AG09319 (cell line): Measurements from ENCODE around the gene PDE3A.

ENCODE experiments used
- DNase-seq: peaks from one replicate; pipeline ENCODE4 v3.0.0-alpha.2; 2010; ENCODE audit warnings: low read depth; ENCODE audit errors: extremely low read depth
- TF ChIP-seq, protein P1 (sequence below): IDR thresholded peaks from 2 replicates; pipeline ENCODE4 v1.5.1; 2011; ENCODE audit warnings: low read depth, mild to moderate bottlenecking, inconsistent platforms, low read length, moderate library complexity

Gene PDE3A

GRCh38 chr12:20576528-20576927, 208.2 kb downstream of the PDE3A start:
- TF ChIP-seq, protein P1, sequence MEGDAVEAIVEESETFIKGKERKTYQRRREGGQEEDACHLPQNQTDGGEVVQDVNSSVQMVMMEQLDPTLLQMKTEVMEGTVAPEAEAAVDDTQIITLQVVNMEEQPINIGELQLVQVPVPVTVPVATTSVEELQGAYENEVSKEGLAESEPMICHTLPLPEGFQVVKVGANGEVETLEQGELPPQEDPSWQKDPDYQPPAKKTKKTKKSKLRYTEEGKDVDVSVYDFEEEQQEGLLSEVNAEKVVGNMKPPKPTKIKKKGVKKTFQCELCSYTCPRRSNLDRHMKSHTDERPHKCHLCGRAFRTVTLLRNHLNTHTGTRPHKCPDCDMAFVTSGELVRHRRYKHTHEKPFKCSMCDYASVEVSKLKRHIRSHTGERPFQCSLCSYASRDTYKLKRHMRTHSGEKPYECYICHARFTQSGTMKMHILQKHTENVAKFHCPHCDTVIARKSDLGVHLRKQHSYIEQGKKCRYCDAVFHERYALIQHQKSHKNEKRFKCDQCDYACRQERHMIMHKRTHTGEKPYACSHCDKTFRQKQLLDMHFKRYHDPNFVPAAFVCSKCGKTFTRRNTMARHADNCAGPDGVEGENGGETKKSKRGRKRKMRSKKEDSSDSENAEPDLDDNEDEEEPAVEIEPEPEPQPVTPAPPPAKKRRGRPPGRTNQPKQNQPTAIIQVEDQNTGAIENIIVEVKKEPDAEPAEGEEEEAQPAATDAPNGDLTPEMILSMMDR: no peak
- no peak for DNase-seq

- DNase-seq: no peak
- TF ChIP-seq, protein P1: no peak
Observed at GRCh38 chr12:20577054-20577453, 208.7 kb downstream of the PDE3A start.

DNA sequence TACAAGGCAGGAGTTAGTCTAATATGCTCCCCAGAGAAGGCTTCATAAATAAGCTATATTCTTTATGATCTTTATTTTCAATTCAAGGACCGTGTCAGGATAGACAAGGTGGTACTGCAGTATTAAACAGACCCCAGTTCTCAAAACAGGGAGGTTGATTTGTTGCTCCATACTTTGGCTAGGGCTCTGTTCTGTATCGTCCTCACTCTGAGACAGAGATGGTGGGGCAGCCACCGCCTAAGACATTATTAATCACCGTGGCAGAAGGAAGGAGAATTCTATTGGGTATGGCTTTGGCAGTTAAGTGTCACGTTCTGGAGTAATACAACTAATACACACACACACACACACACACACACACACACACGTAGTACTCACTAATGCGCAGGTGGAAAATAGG, 209.8 kb downstream of the PDE3A start:
- DNase-seq: no peak
- TF ChIP-seq, protein P1: no peak

DNA sequence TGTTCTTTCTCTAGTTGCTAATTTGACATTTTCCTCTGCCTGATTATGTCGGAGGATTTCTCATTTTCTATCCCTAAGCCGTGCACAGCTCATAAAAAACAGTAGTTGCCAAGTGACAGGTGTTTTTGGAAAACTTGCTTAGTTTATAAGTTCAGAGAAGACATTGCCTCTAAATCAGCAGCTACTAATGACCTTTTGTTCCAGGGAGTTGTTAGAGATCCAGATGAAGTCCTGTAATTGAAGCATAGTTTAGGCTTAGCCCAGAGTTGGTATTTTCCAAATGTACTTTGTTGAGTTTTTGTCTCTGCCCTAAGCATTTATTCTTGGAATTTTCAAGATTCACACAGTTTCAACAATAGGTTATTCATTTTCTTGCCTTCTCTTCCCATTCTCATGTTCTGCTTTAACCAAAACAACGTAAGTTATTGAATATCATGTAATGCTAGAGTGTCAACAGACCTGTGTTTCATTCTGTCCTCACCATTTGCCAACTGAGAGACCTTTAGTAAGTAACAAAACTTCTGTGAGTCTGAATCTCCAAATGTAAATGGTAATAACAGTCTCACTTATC, 216.8 kb downstream of the PDE3A start:
- no peak for DNase-seq
- TF ChIP-seq, protein P1: no peak

GRCh38 chr12:20585913-20586312, 217.6 kb downstream of the PDE3A start:
- TF ChIP-seq, protein P1: no peak
- no peak for DNase-seq

DNA sequence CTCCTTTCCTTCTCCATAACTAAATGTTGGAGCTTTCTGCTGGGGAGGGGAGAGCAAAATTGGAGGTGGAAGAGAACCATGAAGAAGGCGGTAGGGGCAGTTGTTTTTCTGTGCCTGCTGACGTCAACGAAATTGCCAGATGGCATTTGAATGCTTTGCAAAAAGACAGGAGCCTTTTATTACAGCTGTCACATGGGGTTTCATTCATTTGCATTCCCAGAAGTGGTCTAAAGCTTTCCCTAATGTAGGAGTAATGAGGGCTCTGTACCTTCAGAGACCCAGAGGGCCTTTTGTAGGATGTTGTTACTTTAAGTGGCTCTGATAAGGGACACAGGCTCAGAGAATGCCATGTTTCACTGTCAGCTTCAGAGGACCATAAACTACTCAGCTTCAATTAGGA, 219.7 kb downstream of the PDE3A start:
- no peak for DNase-seq
- TF ChIP-seq, protein P1: no peak

GRCh38 chr12:20590570-20590969, 222.2 kb downstream of the PDE3A start:
- TF ChIP-seq, protein P1: no peak
- no peak for DNase-seq
